HG02623 (cell line): ENCODE results near the gene CALR.
"Not testable (repeated sequence)": the region's sequence is repeated elsewhere in the genome, so short reads cannot be mapped to it uniquely, and the experiment has no call there.

ENCODE experiments used
- ATAC-seq: cut with Tn5 transposase; IDR thresholded peaks from one replicate; pipeline ENCODE4 v1.9.1; 2021; ENCODE audit warnings: moderate library complexity; ENCODE audit not compliant: unreplicated experiment

Gene CALR

GRCh38 chr19:12937927-12938778 lies at the start of gene CALR:
CALR (plus strand) TSS chr19:12938609; CDS start chr19:12938680, 71 bp downstream.
- peak; percentile 89 for ATAC-seq

GRCh38 chr19:12890299-12890786 lies 48.1 kb upstream of the CALR start:
- not testable (repeated sequence) for ATAC-seq

GRCh38 chr19:12890787-12891552 lies 47.4 kb upstream of the CALR start, which contains the start of gene GCDH:
GCDH (plus strand) TSS chr19:12891160; CDS start chr19:12891305, 145 bp downstream.
- ATAC-seq = peak; percentile 86

- no peak for ATAC-seq
Measured at GRCh38 chr19:12891553-12892021, 46.8 kb upstream of the CALR start.

GRCh38 chr19:12893582-12893981 lies 44.8 kb upstream of the CALR start:
- no peak for ATAC-seq

GRCh38 chr19:12896460-12896859 lies 41.9 kb upstream of the CALR start:
- no peak for ATAC-seq

GRCh38 chr19:12899891-12900518 lies 38.4 kb upstream of the CALR start:
- peak; percentile 72 for ATAC-seq

- ATAC-seq = no peak
Measured at GRCh38 chr19:12907166-12907565, 31.2 kb upstream of the CALR start.

- no peak for ATAC-seq
Measured at GRCh38 chr19:12912571-12912970, 25.8 kb upstream of the CALR start.

- no peak for ATAC-seq
Measured at GRCh38 chr19:12913011-12913561, 25.3 kb upstream of the CALR start.

- ATAC-seq = no peak
Measured at GRCh38 chr19:12913851-12914690, 24.3 kb upstream of the CALR start.

- not testable (repeated sequence) for ATAC-seq
Measured at GRCh38 chr19:12915860-12916259, 22.5 kb upstream of the CALR start.

GRCh38 chr19:12918253-12918652 lies 20.2 kb upstream of the CALR start:
- no peak for ATAC-seq

- ATAC-seq = no peak
Measured at GRCh38 chr19:12921047-12921446, 17.4 kb upstream of the CALR start.

- no peak for ATAC-seq
Measured at GRCh38 chr19:12922959-12923358, 15.4 kb upstream of the CALR start.

GRCh38 chr19:12924621-12925310 lies 13.6 kb upstream of the CALR start:
- ATAC-seq = no peak

- ATAC-seq = no peak
Measured at GRCh38 chr19:12930002-12930645, 8.3 kb upstream of the CALR start.

GRCh38 chr19:12932392-12933286 lies 5.8 kb upstream of the CALR start:
- ATAC-seq = no peak
